IMR-90 (cell line): Measurements from ENCODE around the gene DNAJC13.

Source experiments
- CEBPB ChIP-seq: IDR thresholded peaks from 2 replicates; pipeline ENCODE4 v1.6.1; 2012; ENCODE audit warnings: low read depth, low read length, improper control_type of control experiment
- CHD1 ChIP-seq: IDR thresholded peaks from 2 replicates; pipeline ENCODE4 v1.6.1; 2012; ENCODE audit warnings: low read depth, low read length, improper control_type of control experiment
- FOS ChIP-seq: fragments of 150-350 bp; IDR thresholded peaks from 2 replicates; pipeline ENCODE4 v1.6.1; 2016; ENCODE audit warnings: low read depth, low read length
- MAFK ChIP-seq: IDR thresholded peaks from 2 replicates; pipeline ENCODE4 v1.6.1; 2012; ENCODE audit warnings: low read depth, low read length, improper control_type of control experiment
- MXI1 ChIP-seq: IDR thresholded peaks from 2 replicates; pipeline ENCODE4 v1.6.1; 2012; ENCODE audit warnings: low read depth, mild to moderate bottlenecking, low read length, moderate library complexity, borderline replicate concordance
- POLR2A ChIP-seq: IDR thresholded peaks from 2 replicates; pipeline ENCODE4 v1.6.1; 2012; ENCODE audit warnings: mild to moderate bottlenecking, low read depth, low read length
- RCOR1 ChIP-seq: IDR thresholded peaks from 2 replicates; pipeline ENCODE4 v1.6.1; 2012; ENCODE audit warnings: mild to moderate bottlenecking, low read length, improper control_type of control experiment; ENCODE audit not compliant: insufficient replicate concordance
- SMC3 ChIP-seq: fragments of 150-350 bp; IDR thresholded peaks from 2 replicates; pipeline ENCODE4 v1.6.1; 2016; ENCODE audit warnings: low read depth, mild to moderate bottlenecking, antibody characterized with exemption, low read length, moderate library complexity
- USF2 ChIP-seq: fragments of 150-350 bp; IDR thresholded peaks from 2 replicates; pipeline ENCODE4 v1.6.1; 2017; ENCODE audit warnings: mild to moderate bottlenecking, antibody characterized with exemption, low read length, low read depth
- TF ChIP-seq, protein P1 (sequence below): conservative IDR thresholded peaks from 2 replicates; pipeline ENCODE4 v1.5.1; 2012; ENCODE audit warnings: mild to moderate bottlenecking, low read depth, low read length, improper control_type of control experiment

- TF ChIP-seq CHD1 (no peak), SMC3 (no peak), USF2 (no peak), FOS (no peak), CEBPB (no peak), POLR2A (no peak), MXI1 (no peak), RCOR1 (no peak), MAFK (no peak)
- TF ChIP-seq, protein P1, sequence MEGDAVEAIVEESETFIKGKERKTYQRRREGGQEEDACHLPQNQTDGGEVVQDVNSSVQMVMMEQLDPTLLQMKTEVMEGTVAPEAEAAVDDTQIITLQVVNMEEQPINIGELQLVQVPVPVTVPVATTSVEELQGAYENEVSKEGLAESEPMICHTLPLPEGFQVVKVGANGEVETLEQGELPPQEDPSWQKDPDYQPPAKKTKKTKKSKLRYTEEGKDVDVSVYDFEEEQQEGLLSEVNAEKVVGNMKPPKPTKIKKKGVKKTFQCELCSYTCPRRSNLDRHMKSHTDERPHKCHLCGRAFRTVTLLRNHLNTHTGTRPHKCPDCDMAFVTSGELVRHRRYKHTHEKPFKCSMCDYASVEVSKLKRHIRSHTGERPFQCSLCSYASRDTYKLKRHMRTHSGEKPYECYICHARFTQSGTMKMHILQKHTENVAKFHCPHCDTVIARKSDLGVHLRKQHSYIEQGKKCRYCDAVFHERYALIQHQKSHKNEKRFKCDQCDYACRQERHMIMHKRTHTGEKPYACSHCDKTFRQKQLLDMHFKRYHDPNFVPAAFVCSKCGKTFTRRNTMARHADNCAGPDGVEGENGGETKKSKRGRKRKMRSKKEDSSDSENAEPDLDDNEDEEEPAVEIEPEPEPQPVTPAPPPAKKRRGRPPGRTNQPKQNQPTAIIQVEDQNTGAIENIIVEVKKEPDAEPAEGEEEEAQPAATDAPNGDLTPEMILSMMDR = no peak
Observed at GRCh38 chr3:132407025-132407424, 10.3 kb upstream of the DNAJC13 start.
